Germinal center (tissue), 1 donor: ENCODE measurements around the gene TMEM184A.

Source experiments
- DNase-seq: peaks from one replicate; pipeline ENCODE4 v3.0.0; 2012; ENCODE audit warnings: mixed read lengths, low spot score

TMEM184A gene

GRCh38 chr7:1501487-1502270 lies 54.3 kb downstream of the TMEM184A start:
- no peak for DNase-seq

GRCh38 chr7:1500064-1500807 lies 55.8 kb downstream of the TMEM184A start:
- DNase-seq, result no peak

- no peak for DNase-seq
These were observed 56.5 kb downstream of the TMEM184A start for GRCh38 chr7:1499367-1500029.

GRCh38 chr7:1498370-1499305 lies 57.4 kb downstream of the TMEM184A start:
- DNase-seq, result no peak

GRCh38 chr7:1497293-1497927 lies 58.6 kb downstream of the TMEM184A start:
- DNase-seq, result no peak

- no peak for DNase-seq
These were observed 59.3 kb downstream of the TMEM184A start for GRCh38 chr7:1496531-1497292.

GRCh38 chr7:1495564-1496242 lies 60.3 kb downstream of the TMEM184A start:
- no peak for DNase-seq

GRCh38 chr7:1494866-1495563 lies 61.0 kb downstream of the TMEM184A start:
- no peak for DNase-seq

- DNase-seq, result no peak
These were observed 61.6 kb downstream of the TMEM184A start for GRCh38 chr7:1494447-1494846.

GRCh38 chr7:1493571-1493970 lies 62.4 kb downstream of the TMEM184A start:
- no peak for DNase-seq

GRCh38 chr7:1493129-1493528 lies 62.9 kb downstream of the TMEM184A start:
- no peak for DNase-seq

GRCh38 chr7:1492640-1493039 lies 63.4 kb downstream of the TMEM184A start:
- no peak for DNase-seq
